ENCODE measurements around the gene TSPAN1. TPM values are rescaled to one million over a fixed set of nuclear protein-coding genes. Genes with fewer than 3 reads are reported as not detected.

The TSPAN1 gene
- polyA plus RNA-seq, 1 of the 3 experiments (the other 2 are of a cell fraction), result 12.2 TPM

DNA sequence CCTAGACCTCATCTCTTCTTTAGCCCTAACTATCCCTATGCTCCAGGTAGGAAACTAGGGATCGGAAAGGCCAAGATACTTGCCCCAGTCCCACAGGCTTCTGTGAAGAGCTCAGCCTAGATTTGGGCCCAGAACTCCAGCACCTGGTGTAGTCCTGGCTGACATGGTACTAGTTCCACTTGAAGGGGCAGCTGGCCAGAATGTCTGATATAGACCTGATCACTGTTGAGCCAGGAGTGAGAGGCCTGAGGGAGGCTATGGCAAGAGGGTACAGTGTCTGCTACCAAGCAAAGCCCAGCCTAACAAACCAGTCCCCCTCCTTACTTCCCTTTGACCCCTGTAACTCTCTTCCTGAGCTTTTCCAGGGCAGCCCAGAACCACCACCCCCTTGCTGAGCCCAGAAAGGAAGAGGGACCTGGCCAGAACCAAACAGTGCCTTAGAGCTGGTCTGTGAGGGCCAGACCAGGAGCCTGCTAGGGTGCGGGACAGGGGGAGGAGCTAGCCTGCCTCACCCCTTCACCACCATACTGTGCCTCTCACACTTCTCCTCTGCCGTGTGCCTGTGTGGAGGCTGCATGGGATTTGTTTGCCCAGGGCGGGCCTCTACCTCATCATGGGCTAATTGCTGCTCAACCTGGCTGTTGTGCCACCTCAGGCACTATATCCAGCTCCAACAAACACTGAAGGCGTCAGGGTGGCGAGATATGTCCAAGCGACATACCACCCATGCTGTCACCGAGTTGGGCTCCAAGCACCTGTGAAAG is 12.4 kb downstream of the TSPAN1 start (continued):
- TF ChIP-seq, protein P1, sequence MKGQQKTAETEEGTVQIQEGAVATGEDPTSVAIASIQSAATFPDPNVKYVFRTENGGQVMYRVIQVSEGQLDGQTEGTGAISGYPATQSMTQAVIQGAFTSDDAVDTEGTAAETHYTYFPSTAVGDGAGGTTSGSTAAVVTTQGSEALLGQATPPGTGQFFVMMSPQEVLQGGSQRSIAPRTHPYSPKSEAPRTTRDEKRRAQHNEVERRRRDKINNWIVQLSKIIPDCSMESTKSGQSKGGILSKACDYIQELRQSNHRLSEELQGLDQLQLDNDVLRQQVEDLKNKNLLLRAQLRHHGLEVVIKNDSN (IDR thresholded peaks at IDR 0.05; ENCODE audit: borderline replicate concordance, low read depth), result no peak
- TF ChIP-seq TCF12 (IDR thresholded peaks at IDR 0.05), result no peak
- no peak for TF ChIP-seq RXRA (IDR thresholded peaks at IDR 0.05; ENCODE audit: borderline replicate concordance, low read depth)
- no peak for TF ChIP-seq JUND (IDR thresholded peaks at IDR 0.05)
- TF ChIP-seq NRF1 (IDR thresholded peaks at IDR 0.05; ENCODE audit: low read depth, low read length), result no peak
- TF ChIP-seq RFX5 (IDR thresholded peaks at IDR 0.05; ENCODE audit: low read length), result no peak

DNA sequence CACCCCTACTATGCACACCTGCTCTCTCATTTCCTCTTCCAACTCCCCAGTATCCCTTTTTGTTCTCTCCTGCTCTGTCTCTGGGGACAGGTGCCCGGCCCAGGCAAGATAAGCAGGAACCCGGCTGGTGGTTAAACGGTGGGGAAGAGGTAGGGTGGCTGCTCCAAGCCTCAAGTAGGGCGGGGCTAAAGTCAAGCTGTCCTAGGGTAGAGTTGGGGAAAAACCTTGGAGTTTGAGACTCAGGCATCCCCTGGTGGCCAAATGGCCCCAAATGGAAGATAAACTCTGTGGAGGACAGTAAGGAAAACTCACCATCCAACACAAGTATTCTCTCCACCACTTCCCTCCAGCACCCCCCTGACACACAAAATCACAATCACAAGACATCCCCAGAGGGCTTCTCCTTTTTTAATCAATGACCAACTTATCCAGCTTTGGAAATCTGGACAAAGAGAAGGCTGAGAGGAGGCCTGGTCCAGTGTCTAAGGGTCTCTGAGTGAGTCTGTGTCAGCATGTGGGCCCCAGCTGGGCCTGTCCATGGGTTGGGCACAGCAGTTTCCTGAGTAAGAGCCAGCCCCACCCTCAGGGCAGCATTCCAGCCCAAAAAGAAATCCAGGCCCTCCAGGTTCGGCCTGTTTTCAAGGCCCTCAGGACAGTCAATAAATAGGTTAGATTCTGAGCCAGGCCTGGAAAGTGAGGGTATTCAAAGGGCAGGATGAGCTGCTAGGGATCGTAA is 13.6 kb downstream of the TSPAN1 start:
- no peak overlapping the region for H3K4me3 ChIP-seq (ENCODE audit: low read depth in 2 of 2, low read length in 1 of 2)
- peaks cover 8 to 49% of the 10 kb centered on the region in 2 experiments for H3K36me3 ChIP-seq (replicated peaks in 1 of 2; ENCODE audit: control insufficient read depth in 1 of 2, insufficient read depth in 2 of 2, low read length in 1 of 2)
- H3K79me2 ChIP-seq (ENCODE audit: insufficient read depth), result no peaks in the 10 kb centered on the region
- no peak overlapping the region for H3K9ac ChIP-seq
- H2AFZ ChIP-seq (ENCODE audit: low read depth), result no peak overlapping the region
- 92% methylated on average over 5 of the region's 6 CpGs for WGBS (ENCODE audit: low lambda C conversion rate)
- CTCF ChIA-PET, result interaction anchor here (1.7 to 1.9 kb wide), 2 partner anchors 8 to 152 kb away, joined by 4 to 7 read pairs; no protein-coding TSS in a partner anchor
- no peaks in the 10 kb centered on the region for H3K27me3 ChIP-seq (ENCODE audit: insufficient read depth)
- H3F3A ChIP-seq (replicated peaks; ENCODE audit: insufficient read depth), result peaks cover 14% of the 10 kb centered on the region
- TF ChIP-seq EZH2phosphoT487 (IDR thresholded peaks at IDR 0.05; ENCODE audit: borderline replicate concordance, low read depth) (no peak), RCOR1 (IDR thresholded peaks at IDR 0.05; ENCODE audit: low read length) (no peak), NRF1 (IDR thresholded peaks at IDR 0.05; ENCODE audit: low read depth, low read length) (no peak)
- TF ChIP-seq, protein P2, sequence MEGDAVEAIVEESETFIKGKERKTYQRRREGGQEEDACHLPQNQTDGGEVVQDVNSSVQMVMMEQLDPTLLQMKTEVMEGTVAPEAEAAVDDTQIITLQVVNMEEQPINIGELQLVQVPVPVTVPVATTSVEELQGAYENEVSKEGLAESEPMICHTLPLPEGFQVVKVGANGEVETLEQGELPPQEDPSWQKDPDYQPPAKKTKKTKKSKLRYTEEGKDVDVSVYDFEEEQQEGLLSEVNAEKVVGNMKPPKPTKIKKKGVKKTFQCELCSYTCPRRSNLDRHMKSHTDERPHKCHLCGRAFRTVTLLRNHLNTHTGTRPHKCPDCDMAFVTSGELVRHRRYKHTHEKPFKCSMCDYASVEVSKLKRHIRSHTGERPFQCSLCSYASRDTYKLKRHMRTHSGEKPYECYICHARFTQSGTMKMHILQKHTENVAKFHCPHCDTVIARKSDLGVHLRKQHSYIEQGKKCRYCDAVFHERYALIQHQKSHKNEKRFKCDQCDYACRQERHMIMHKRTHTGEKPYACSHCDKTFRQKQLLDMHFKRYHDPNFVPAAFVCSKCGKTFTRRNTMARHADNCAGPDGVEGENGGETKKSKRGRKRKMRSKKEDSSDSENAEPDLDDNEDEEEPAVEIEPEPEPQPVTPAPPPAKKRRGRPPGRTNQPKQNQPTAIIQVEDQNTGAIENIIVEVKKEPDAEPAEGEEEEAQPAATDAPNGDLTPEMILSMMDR (IDR thresholded peaks at IDR 0.05), result peak; percentile 20; the same call in 1 of the 2 replicates
- TF ChIP-seq, protein P3, sequence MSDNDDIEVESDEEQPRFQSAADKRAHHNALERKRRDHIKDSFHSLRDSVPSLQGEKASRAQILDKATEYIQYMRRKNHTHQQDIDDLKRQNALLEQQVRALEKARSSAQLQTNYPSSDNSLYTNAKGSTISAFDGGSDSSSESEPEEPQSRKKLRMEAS (IDR thresholded peaks at IDR 0.05; ENCODE audit: low read depth), result no peak
- TF ChIP-seq, protein P4, sequence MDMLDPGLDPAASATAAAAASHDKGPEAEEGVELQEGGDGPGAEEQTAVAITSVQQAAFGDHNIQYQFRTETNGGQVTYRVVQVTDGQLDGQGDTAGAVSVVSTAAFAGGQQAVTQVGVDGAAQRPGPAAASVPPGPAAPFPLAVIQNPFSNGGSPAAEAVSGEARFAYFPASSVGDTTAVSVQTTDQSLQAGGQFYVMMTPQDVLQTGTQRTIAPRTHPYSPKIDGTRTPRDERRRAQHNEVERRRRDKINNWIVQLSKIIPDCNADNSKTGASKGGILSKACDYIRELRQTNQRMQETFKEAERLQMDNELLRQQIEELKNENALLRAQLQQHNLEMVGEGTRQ (IDR thresholded peaks at IDR 0.05; ENCODE audit: borderline replicate concordance, low read depth, low read length), result no peak
- DNase-seq, result no peak
- no peaks in the 10 kb centered on the region for H3K9me3 ChIP-seq
- H3K4me1 ChIP-seq (ENCODE audit: control insufficient read depth in 1 of 2, insufficient read depth in 2 of 2, low read depth in 1 of 2, low read length in 1 of 2), result peaks cover 7 to 8% of the 10 kb centered on the region in 2 experiments; a peak in 2 of 4 replicates
- H3K27ac ChIP-seq (ENCODE audit: low read depth in 2 of 2, low read length in 1 of 2), result no peak overlapping the region; a peak in 1 of 4 replicates
- H3K4me2 ChIP-seq, result no peak overlapping the region
- POLR2A ChIA-PET, result no interaction called here
- no peaks in the 10 kb centered on the region for H3K9me2 ChIP-seq
- no peaks in the 10 kb centered on the region for H4K20me1 ChIP-seq (ENCODE audit: insufficient read depth)
